ENCODE data around the gene KIF6. TPM values are rescaled to one million over a fixed set of nuclear protein-coding genes. Genes with fewer than 3 reads are reported as not detected.

Gene KIF6
- total RNA-seq, 1 experiment from 2014 or later, result 2.7 TPM

- H3K9me3 ChIP-seq (ENCODE audit: low read depth, low read length, poor library complexity, severe bottlenecking), result no peaks in the 10 kb centered on the region
- H3K4me3 ChIP-seq (ENCODE audit: low read depth, low read length, poor library complexity, severe bottlenecking), result no peak overlapping the region
- H3K27ac ChIP-seq (ENCODE audit: low read depth, low read length, poor library complexity, severe bottlenecking), result no peak overlapping the region
- H3K36me3 ChIP-seq (ENCODE audit: insufficient read depth, low read length, poor library complexity, severe bottlenecking), result no peaks in the 10 kb centered on the region
- TF ChIP-seq, protein P1, sequence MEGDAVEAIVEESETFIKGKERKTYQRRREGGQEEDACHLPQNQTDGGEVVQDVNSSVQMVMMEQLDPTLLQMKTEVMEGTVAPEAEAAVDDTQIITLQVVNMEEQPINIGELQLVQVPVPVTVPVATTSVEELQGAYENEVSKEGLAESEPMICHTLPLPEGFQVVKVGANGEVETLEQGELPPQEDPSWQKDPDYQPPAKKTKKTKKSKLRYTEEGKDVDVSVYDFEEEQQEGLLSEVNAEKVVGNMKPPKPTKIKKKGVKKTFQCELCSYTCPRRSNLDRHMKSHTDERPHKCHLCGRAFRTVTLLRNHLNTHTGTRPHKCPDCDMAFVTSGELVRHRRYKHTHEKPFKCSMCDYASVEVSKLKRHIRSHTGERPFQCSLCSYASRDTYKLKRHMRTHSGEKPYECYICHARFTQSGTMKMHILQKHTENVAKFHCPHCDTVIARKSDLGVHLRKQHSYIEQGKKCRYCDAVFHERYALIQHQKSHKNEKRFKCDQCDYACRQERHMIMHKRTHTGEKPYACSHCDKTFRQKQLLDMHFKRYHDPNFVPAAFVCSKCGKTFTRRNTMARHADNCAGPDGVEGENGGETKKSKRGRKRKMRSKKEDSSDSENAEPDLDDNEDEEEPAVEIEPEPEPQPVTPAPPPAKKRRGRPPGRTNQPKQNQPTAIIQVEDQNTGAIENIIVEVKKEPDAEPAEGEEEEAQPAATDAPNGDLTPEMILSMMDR (conservative IDR thresholded peaks at IDR 0.05; ENCODE audit: low read depth, low read length), result no peak
- TF ChIP-seq EZH2 (IDR thresholded peaks at IDR 0.05; ENCODE audit: borderline replicate concordance, low read depth, low read length, poor library complexity, severe bottlenecking), result no peak
- DNase-seq (ENCODE audit: low spot score), result no peak
- peaks cover 28% of the 10 kb centered on the region for H3K4me1 ChIP-seq (ENCODE audit: insufficient read depth, low read length, poor library complexity, severe bottlenecking)
- intact Hi-C loops (cut with micrococcal nuclease; ENCODE audit: unreplicated experiment), result no loop called here
- CTCF ChIA-PET, result interaction anchor here (0.7 kb wide), 1 partner anchor 97 kb away, joined by 5 read pairs; no protein-coding TSS in a partner anchor
- POLR2A ChIA-PET (ENCODE audit: low non-redundant PET), result no interaction called here
- BruUV-seq (replicated peaks), result no TSS peak
- no peaks in the 10 kb centered on the region for H3K27me3 ChIP-seq (replicated peaks; ENCODE audit: insufficient read depth, low read depth, low read length, poor library complexity)
Observed at GRCh38 chr6:39696986-39697788, 28.0 kb downstream of the KIF6 start.

GRCh38 chr6:39695447-39695846, 29.8 kb downstream of the KIF6 start:
- no peak for TF ChIP-seq EZH2 (IDR thresholded peaks at IDR 0.05; ENCODE audit: borderline replicate concordance, low read depth, low read length, poor library complexity, severe bottlenecking)
- TF ChIP-seq, protein P1 (conservative IDR thresholded peaks at IDR 0.05; ENCODE audit: low read depth, low read length), result no peak
- POLR2A ChIA-PET (ENCODE audit: low non-redundant PET), result no interaction called here
- H3K36me3 ChIP-seq (ENCODE audit: insufficient read depth, low read length, poor library complexity, severe bottlenecking), result no peaks in the 10 kb centered on the region
- no peak for DNase-seq (ENCODE audit: low spot score)
- no peaks in the 10 kb centered on the region for H3K9me3 ChIP-seq (ENCODE audit: low read depth, low read length, poor library complexity, severe bottlenecking)
- H3K4me1 ChIP-seq (ENCODE audit: insufficient read depth, low read length, poor library complexity, severe bottlenecking), result peaks cover 19% of the 10 kb centered on the region
- H3K27me3 ChIP-seq (replicated peaks; ENCODE audit: insufficient read depth, low read depth, low read length, poor library complexity), result no peaks in the 10 kb centered on the region
- H3K27ac ChIP-seq (ENCODE audit: low read depth, low read length, poor library complexity, severe bottlenecking), result no peak overlapping the region
- no peak overlapping the region for H3K4me3 ChIP-seq (ENCODE audit: low read depth, low read length, poor library complexity, severe bottlenecking)
- no TSS peak for BruUV-seq (replicated peaks)
- intact Hi-C loops (cut with micrococcal nuclease; ENCODE audit: unreplicated experiment), result no loop called here
- CTCF ChIA-PET, result no interaction called here

GRCh38 chr6:39693206-39693605, 32.0 kb downstream of the KIF6 start:
- H3K9me3 ChIP-seq (ENCODE audit: low read depth, low read length, poor library complexity, severe bottlenecking), result no peaks in the 10 kb centered on the region
- TF ChIP-seq, protein P1 (conservative IDR thresholded peaks at IDR 0.05; ENCODE audit: low read depth, low read length), result no peak
- TF ChIP-seq EZH2 (IDR thresholded peaks at IDR 0.05; ENCODE audit: borderline replicate concordance, low read depth, low read length, poor library complexity, severe bottlenecking), result no peak
- no peaks in the 10 kb centered on the region for H3K36me3 ChIP-seq (ENCODE audit: insufficient read depth, low read length, poor library complexity, severe bottlenecking)
- intact Hi-C loops (cut with micrococcal nuclease; ENCODE audit: unreplicated experiment), result no loop called here
- H3K27me3 ChIP-seq (replicated peaks; ENCODE audit: insufficient read depth, low read depth, low read length, poor library complexity), result no peaks in the 10 kb centered on the region
- H3K27ac ChIP-seq (ENCODE audit: low read depth, low read length, poor library complexity, severe bottlenecking), result no peak overlapping the region
- peaks cover 9% of the 10 kb centered on the region for H3K4me1 ChIP-seq (ENCODE audit: insufficient read depth, low read length, poor library complexity, severe bottlenecking)
- BruUV-seq (replicated peaks), result no TSS peak
- POLR2A ChIA-PET (ENCODE audit: low non-redundant PET), result no interaction called here
- no peak overlapping the region for H3K4me3 ChIP-seq (ENCODE audit: low read depth, low read length, poor library complexity, severe bottlenecking)
- CTCF ChIA-PET, result no interaction called here
- no peak for DNase-seq (ENCODE audit: low spot score)
